Measurements from ENCODE around the gene MEG3. TPM values are rescaled to one million over a fixed set of nuclear protein-coding genes. Genes with fewer than 3 reads are reported as not detected.

MEG3 gene
- total RNA-seq, 1 experiment from 2014 or later: not detected

- no peaks in the 10 kb centered on the region for H3K9me2 ChIP-seq (ENCODE audit: insufficient read depth)
- ChIA-PET CTCF (no interaction called here), POLR2A (ENCODE audit: unreplicated experiment) (no interaction called here)
- DNase-seq: no peak
- H3K36me3 ChIP-seq (ENCODE audit: low read depth): no peaks in the 10 kb centered on the region
- H3K27me3 ChIP-seq (ENCODE audit: insufficient read depth, low read depth): peaks cover 71% of the 10 kb centered on the region
- H4K20me1 ChIP-seq (ENCODE audit: insufficient read depth): no peaks in the 10 kb centered on the region
- no peaks in the 10 kb centered on the region for H3F3A ChIP-seq (ENCODE audit: insufficient read depth, low read depth)
- no peaks in the 10 kb centered on the region for H3K9me3 ChIP-seq (ENCODE audit: insufficient read depth, low read depth)
- H3K27ac ChIP-seq: no peak overlapping the region
- H3K4me3 ChIP-seq: no peak overlapping the region
- H2AFZ ChIP-seq: no peak overlapping the region
- no peaks in the 10 kb centered on the region for H3K4me1 ChIP-seq (replicated peaks; ENCODE audit: insufficient read depth)
- H3K79me2 ChIP-seq (ENCODE audit: low read depth): no peaks in the 10 kb centered on the region
- no peak for TF ChIP-seq EZH2 (IDR thresholded peaks at IDR 0.05; ENCODE audit: low read depth)
- intact Hi-C loops (cut with micrococcal nuclease; ENCODE audit: unreplicated experiment): no loop called here
- no peak overlapping the region for H3K4me2 ChIP-seq
- no TSS peak for BruUV-seq (replicated peaks)
Observed at GRCh38 chr14:100781952-100782351, 44.0 kb upstream of the MEG3 start.

GRCh38 chr14:100782516-100783320, 43.2 kb upstream of the MEG3 start:
- CTCF ChIA-PET: no interaction called here
- Histone ChIP-seq H3K79me2 (ENCODE audit: low read depth) (no peaks in the 10 kb centered on the region), H3K27ac (no peak overlapping the region), H3K36me3 (ENCODE audit: low read depth) (no peaks in the 10 kb centered on the region), H3K27me3 (ENCODE audit: insufficient read depth, low read depth) (peaks cover 63% of the 10 kb centered on the region), H3F3A (ENCODE audit: insufficient read depth, low read depth) (no peaks in the 10 kb centered on the region), H4K20me1 (ENCODE audit: insufficient read depth) (no peaks in the 10 kb centered on the region), H3K4me1 (replicated peaks; ENCODE audit: insufficient read depth) (no peaks in the 10 kb centered on the region), H2AFZ (no peak overlapping the region), H3K9me3 (ENCODE audit: insufficient read depth, low read depth) (no peaks in the 10 kb centered on the region), H3K4me3 (no peak overlapping the region), H3K4me2 (no peak overlapping the region), H3K9me2 (ENCODE audit: insufficient read depth) (no peaks in the 10 kb centered on the region)
- no TSS peak for BruUV-seq (replicated peaks)
- POLR2A ChIA-PET (ENCODE audit: unreplicated experiment): no interaction called here
- no peak for TF ChIP-seq CTCF (conservative IDR thresholded peaks at IDR 0.05)
- no peak for TF ChIP-seq EZH2 (IDR thresholded peaks at IDR 0.05; ENCODE audit: low read depth)
- intact Hi-C loops (cut with micrococcal nuclease; ENCODE audit: unreplicated experiment): no loop called here
- no peak for DNase-seq

- no peaks in the 10 kb centered on the region for H3K79me2 ChIP-seq (ENCODE audit: low read depth)
Observed at GRCh38 chr14:100783630-100784370, 42.1 kb upstream of the MEG3 start.

More at GRCh38 chr14:100783630-100784370, 42.1 kb upstream of the MEG3 start:
- Histone ChIP-seq H3K4me3 (no peak overlapping the region), H3K36me3 (ENCODE audit: low read depth) (no peaks in the 10 kb centered on the region), H3K27me3 (ENCODE audit: insufficient read depth, low read depth) (peaks cover 53% of the 10 kb centered on the region), H2AFZ (no peak overlapping the region), H3K9me2 (ENCODE audit: insufficient read depth) (no peaks in the 10 kb centered on the region), H3K27ac (no peak overlapping the region), H3K4me2 (no peak overlapping the region), H4K20me1 (ENCODE audit: insufficient read depth) (no peaks in the 10 kb centered on the region), H3K9me3 (ENCODE audit: insufficient read depth, low read depth) (no peaks in the 10 kb centered on the region), H3F3A (ENCODE audit: insufficient read depth, low read depth) (no peaks in the 10 kb centered on the region), H3K4me1 (replicated peaks; ENCODE audit: insufficient read depth) (no peaks in the 10 kb centered on the region)
- intact Hi-C loops (cut with micrococcal nuclease; ENCODE audit: unreplicated experiment): no loop called here
- no TSS peak for BruUV-seq (replicated peaks)
- ChIA-PET POLR2A (ENCODE audit: unreplicated experiment) (no interaction called here), CTCF (no interaction called here)
- DNase-seq: no peak
- TF ChIP-seq CTCF (conservative IDR thresholded peaks at IDR 0.05) (no peak), EZH2 (IDR thresholded peaks at IDR 0.05; ENCODE audit: low read depth) (no peak)

All from PC-9 (cell line).